ENCODE measurements around the gene CEP295NL.

DNA sequence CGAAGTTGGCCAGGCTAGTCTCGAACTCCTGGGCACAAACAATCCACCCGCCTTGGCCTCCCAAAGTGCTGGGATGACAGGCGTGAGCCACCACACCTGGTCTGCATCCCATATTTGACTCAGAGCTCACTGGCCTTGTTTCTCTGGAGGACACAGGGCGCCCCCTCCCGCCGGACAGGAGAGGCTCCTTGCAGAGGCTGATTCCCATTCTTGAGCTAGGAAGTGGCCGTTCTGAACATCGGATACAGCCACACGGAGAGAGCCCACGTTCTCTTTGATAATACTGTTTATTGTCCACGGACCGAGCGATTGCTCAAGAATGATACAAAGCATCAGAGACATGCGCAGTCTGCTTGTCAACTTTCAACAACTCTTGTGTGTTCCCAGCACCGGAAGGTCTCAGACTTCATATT, 50.3 kb downstream of the CEP295NL start:
- TF ChIP-seq, protein P1, sequence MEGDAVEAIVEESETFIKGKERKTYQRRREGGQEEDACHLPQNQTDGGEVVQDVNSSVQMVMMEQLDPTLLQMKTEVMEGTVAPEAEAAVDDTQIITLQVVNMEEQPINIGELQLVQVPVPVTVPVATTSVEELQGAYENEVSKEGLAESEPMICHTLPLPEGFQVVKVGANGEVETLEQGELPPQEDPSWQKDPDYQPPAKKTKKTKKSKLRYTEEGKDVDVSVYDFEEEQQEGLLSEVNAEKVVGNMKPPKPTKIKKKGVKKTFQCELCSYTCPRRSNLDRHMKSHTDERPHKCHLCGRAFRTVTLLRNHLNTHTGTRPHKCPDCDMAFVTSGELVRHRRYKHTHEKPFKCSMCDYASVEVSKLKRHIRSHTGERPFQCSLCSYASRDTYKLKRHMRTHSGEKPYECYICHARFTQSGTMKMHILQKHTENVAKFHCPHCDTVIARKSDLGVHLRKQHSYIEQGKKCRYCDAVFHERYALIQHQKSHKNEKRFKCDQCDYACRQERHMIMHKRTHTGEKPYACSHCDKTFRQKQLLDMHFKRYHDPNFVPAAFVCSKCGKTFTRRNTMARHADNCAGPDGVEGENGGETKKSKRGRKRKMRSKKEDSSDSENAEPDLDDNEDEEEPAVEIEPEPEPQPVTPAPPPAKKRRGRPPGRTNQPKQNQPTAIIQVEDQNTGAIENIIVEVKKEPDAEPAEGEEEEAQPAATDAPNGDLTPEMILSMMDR (IDR thresholded peaks at IDR 0.05): no peak
- TF ChIP-seq POLR2A (IDR thresholded peaks at IDR 0.05): no peak

All from gastroesophageal sphincter (tissue), 3 donors.